NCI-H2196 treated with DMSO at 0.1 percent for 48 hours (cell line): ENCODE data around the gene SIMC1.
"Not testable (repeated sequence)": the region's sequence is repeated elsewhere in the genome, so short reads cannot be mapped to it uniquely, and the experiment has no call there.

Experiments
- DNase-seq: peaks from one replicate; lab custom pipeline; 2025; ENCODE audit not compliant: unreplicated experiment; lab: John Stamatoyannopoulos, UW

The SIMC1 gene

DNA sequence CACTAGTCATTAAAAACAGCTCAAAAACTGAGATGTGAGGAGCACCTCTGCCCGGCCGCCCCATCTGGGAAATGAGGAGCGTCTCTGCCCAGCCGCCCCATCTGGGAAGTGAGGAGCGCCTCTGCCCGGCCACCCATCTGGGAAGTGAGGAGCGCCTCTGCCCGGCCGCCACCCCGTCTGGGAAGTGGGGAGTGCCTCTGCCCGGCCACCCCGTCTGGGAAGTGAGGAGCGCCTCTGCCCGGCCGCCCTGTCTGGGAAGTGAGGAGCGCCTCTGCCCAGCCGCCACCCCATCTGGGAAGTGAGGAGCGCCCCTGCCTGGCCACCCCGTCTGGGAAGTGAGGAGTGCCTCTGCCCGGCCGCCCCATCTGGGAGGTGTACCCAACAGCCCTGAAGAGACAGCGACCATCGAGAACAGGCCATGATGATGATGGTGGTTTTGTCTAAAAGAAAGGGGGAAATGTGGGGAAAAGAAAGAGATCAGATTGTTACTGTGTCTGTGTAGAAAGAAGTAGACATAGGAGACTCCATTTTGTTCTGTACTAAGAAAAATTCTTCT lies 23.7 kb upstream of the SIMC1 start:
- not testable (repeated sequence) for DNase-seq

DNA sequence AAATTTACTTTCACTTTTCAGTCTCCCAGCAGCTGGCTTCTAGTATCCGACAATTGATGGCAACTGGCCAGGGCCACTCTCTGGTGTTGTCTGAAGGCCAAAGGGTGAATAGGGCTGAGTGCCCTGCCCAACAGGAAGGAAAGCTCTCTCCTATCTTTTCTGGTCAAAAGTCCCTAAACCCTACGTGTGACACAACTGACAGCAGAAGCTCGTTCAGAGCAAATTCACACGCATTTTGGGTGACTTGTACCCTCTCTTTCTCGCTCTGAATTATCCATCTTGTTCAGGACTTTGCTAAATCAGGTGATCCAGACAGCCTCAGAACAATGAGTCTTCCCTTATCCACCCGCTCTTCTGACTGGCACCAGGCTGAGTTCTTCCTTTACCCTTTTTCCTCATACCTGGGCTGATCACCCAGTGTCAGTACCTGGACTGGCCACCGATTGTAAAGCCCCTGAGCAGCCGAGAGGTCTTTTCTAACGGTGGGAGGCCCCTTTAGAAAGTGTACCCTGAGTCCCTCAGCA lies 21.8 kb upstream of the SIMC1 start:
- DNase-seq = peak; percentile 28

DNA sequence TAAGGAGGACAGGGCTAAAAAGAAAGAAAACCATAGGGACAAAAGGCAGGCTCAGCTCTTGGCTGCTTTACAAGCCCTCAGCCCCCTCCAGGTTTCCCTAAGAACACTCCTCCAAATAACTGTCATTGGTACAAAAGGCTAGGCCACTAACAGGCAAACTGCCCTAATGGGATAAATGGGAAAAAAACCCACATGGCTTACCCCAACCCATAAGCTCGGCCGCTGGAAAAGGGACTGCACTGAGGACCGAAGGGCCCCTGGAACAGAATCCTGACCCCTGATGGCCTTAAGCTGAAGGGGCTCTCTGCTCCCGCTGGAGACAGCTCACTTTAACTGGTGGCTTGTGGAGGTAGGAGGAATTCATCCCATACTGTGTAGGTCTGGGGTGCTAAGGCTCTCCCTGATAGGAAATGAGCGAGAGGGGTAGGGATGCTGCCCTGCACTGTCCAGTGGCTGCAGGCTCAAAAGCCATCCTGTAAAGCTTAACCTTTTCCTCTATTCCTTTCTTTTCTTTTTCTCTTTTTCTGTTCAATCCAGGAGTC lies 21.0 kb upstream of the SIMC1 start:
- DNase-seq = not testable (repeated sequence)

GRCh38 chr5:176217764-176218163 lies 20.5 kb upstream of the SIMC1 start:
- not testable (repeated sequence) for DNase-seq

DNA sequence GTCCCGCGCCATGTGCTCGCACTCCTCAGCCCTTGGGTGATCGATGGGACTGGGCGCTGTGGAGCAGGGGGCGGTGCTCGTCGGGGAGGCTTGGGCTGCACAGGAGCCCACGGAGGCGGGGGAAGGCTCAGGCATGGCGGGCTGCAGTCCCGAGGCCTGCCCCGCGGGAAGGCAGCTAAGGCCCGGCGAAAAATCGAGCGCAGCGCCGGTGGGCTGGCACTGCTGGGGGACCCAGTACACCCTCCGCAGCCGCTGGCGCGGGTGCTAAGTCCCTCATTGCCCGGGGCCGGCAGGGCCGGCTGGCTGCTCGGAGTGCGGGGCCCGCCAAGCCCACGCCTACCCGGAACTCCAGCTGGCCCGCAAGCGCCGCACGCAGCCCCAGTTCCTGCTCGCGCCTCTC lies 16.2 kb upstream of the SIMC1 start:
- not testable (repeated sequence) for DNase-seq

- DNase-seq = not testable (repeated sequence)
These were observed 9.9 kb upstream of the SIMC1 start for GRCh38 chr5:176228358-176228757.

GRCh38 chr5:176233253-176233652 lies 5.0 kb upstream of the SIMC1 start:
- not testable (repeated sequence) for DNase-seq

DNA sequence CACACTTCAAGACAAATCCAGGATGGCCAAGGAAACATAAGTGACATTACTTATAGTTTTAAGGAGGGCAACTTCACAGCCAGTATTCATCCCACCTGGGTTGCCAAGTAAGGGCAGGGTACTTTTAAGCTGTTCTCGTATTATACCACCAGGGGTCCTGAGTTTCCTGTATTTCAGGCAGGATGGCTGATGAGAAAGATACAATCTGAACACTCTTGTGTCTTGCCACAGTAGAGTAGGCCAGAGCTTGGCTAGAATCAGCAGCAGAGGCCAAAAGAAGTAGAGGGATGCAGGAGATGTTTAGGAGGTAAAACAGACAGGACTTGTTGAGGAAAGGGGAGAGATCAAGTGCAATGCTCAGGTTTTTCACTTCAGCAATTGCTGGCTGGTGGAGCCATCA lies 3.1 kb upstream of the SIMC1 start:
- DNase-seq = peak; percentile 35

DNA sequence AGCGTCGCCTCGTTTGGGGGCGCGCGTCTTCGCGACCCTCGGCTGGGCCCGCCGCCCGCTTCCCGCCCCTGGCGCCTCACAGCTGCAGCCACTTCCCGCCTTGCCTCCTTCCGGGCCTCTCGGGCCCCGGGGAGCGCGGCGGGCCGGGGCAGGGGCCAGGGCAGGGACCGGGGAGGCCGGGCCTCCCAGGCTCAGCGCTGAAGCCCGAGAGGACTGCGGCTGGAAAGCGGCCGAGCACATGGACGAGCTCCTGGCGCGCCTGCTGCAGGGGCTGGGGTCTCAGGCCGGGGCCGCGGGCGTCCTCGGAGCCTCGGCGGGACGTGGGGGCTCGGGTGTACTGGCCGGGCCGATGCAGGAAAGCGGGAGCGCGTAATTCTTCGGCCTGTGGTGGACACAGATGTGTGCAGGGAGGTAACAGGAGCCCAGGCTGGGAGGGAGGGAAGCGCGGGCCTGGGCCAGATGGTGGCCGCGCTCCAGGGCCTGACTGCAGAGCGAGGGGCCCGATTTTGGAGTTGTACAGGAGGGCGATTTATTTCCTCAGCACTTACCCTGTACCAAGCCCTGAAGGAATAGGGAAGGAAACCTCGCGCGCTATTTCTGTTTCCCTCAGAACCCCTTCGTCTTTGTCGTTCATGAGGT lies 540 bp downstream of the SIMC1 start:
- DNase-seq = not testable (repeated sequence)

DNA sequence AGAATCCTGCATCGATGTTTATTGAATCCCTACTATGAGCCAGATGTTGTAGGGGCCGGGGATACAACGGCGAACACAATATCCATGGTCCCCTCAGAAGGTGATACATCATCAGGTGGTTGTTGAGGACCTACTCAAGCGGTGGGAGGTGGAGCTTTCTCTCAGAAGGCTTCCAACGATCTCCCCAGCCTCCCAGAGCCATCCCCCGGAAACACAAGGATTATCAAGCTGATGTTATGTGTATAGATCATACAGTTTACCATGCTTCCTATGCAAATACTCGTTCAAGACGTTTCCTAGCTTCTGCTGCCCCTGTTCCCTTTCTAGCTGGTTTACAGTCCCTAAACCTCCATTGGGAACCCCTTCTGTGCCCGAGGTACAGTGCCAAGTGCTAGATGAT lies 1.1 kb downstream of the SIMC1 start:
- not testable (repeated sequence) for DNase-seq

GRCh38 chr5:176244318-176244717 lies 6.1 kb downstream of the SIMC1 start:
- DNase-seq = not testable (repeated sequence)

GRCh38 chr5:176245074-176245473 lies 6.8 kb downstream of the SIMC1 start:
- not testable (repeated sequence) for DNase-seq

DNA sequence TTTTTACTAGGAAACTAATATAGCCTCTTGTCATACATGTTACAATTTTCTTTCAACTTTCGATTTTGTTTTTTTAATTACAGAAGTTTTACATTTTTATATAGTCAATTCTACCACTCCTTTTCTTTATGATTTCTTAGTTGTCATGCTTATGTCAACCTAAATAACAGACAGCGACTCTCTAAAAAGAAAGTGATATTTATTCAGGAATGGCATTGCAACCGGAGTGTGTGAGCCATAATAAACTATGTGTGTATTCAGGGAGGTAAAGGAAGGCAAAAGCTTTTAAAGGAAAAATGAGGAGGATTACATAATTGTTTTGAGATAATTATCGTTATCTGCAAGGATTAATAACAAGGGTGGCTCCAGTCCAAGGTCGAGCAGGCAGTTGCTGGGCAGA lies 7.3 kb downstream of the SIMC1 start:
- DNase-seq = not testable (repeated sequence)

DNA sequence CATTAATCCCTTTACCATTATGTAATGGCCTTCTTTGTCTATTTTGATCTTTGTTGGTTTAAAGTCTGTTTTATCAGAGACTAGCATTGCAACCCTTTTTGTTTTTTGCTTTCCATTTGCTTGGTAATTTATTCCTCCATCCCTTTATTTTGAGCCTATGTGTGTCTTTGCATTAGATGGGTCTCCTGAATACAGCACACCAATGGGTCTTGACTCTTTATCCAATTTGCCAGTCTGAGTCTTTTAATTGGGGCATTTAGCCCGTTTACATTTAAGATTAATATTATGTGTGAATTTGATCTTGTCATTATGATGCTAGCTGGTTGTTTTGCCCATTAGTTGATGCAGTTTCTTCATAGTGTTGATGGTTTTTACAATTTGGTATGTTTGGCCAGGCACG lies 12.5 kb downstream of the SIMC1 start:
- not testable (repeated sequence) for DNase-seq

GRCh38 chr5:176252171-176252570 lies 13.9 kb downstream of the SIMC1 start:
- DNase-seq = not testable (repeated sequence)

DNA sequence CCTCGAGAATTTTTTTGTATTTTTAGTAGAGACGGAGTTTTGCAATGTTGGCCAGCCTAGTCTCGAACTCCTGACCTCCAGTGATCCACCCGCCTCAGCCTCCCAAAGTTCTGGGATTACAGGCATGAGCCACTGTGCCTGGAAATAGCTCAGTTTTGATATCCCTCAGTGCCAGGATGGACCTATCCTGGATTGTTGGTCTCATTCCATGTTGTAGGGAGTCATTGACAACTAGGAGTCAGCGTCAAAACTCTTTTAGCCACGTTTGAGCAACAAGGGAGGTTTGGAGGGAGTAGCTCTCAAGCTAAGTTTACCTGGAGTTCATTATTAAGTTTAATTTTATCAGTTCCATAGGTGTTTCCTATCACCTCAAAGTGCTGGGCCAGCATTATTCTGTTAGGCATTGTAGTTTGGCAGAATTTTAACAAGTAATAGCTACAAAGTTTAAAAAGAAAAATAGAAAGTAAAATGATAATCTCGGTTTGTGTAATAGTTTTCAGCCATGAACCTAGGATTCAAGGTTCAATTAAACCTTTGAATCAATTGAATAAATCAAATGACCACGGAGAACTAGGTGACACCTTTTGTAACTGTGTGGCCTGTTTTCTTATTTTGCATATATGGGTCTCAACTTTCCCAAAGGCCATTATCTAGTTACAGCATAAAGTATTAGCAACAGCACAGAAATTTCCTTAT lies 15.3 kb downstream of the SIMC1 start:
- DNase-seq = not testable (repeated sequence)

DNA sequence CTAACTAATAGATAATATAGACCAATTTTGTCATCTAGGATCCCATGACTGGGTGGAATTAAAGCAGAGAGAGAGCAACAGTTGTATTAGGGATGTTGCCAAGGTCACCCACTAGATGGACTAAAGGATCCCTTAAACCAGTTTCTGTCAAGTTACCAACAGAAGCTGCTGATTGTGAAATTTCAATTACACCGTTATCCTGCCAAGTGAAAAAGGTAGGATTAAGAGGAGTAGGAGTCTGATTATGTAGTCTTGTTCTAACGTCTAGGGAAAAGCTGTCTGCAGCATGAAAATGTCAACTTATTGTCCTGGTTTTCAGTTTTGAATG lies 15.8 kb downstream of the SIMC1 start:
- DNase-seq = not testable (repeated sequence)

GRCh38 chr5:176257871-176258505 lies 19.8 kb downstream of the SIMC1 start:
- DNase-seq = not testable (repeated sequence)

DNA sequence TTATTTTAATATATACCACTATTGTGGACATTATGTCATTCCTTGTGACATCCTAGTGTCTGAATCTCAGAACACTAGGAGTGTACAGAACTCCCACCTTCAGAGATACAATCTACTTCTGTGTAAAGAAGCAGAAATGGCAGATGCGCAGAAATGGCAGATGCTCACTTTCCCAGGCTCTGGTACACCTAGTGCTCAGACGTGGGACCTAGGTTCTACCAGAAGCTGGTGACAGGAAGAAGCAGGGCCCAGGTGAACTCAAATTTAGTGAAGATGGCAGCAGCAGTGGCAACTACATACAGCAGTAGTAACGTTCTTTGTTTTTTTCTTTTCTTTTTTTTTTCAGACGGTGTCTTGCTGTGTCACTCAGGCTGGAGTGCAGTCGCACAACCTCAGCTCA lies 22.5 kb downstream of the SIMC1 start:
- DNase-seq = not testable (repeated sequence)

- not testable (repeated sequence) for DNase-seq
These were observed 28.2 kb downstream of the SIMC1 start for GRCh38 chr5:176266448-176266847.

DNA sequence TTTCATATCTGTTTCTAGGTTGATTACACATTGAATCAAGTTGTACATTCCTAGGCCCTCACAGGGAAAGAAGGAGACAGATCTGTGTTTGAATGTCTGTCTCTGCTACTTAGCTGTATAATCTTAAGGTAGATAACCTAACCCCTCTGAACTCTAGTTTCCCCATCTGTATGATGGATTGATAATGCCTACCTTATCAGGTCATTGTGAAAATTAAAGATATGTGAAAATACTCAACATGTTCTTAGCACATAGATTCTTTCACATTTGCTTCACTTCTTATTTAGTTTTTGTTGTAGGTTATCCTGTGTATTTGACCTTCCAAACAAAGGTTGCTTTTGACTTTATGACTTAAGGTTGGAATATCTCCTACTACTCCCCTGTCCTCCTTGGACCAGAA lies 50.8 kb downstream of the SIMC1 start:
- DNase-seq = not testable (repeated sequence)
